ENCODE measurements around the gene ANTKMT. TPM values are rescaled to one million over a fixed set of nuclear protein-coding genes. Genes with fewer than 3 reads are reported as not detected.
A peak's percentile ranks its signal among the peaks of the same experiment; 100 is the strongest.

The ANTKMT gene
- total and polyA plus RNA-seq, 2 of the 4 experiments (the other 2 are of a cell fraction) = 7.3 to 16.2 TPM

- Histone ChIP-seq H3K23ac (ENCODE audit: low read depth, low read length) (peak overlapping the region; percentile 53; the same call in 1 of the 2 replicates), H3K9me1 (ENCODE audit: insufficient read depth, low read length) (peaks cover 15% of the 10 kb centered on the region), H3K36me3 (ENCODE audit: control insufficient read depth, insufficient read depth, low read length) (peaks cover 27% of the 10 kb centered on the region), H3K4ac (ENCODE audit: low read depth, low read length) (peak overlapping the region; percentile 83; the same call in 1 of the 2 replicates), H3K27ac (ENCODE audit: insufficient read depth, low read length) (peak overlapping the region; percentile 82), H2AK5ac (ENCODE audit: low read depth, low read length) (no peak overlapping the region), H4K8ac (ENCODE audit: low read depth in 2 of 2, low read length in 2 of 2) (peak overlapping the region; percentile 74 to 86; a peak in 2 of 4 replicates), H3K14ac (replicated peaks; ENCODE audit: low read depth, low read length) (peak overlapping the region; percentile 76), H3K4me2 (ENCODE audit: low read depth, low read length) (peak overlapping the region; percentile 98), H2BK15ac (ENCODE audit: low read depth, low read length) (no peak overlapping the region), H2AK9ac (replicated peaks; ENCODE audit: low read depth, low read length, poor library complexity) (peak overlapping the region; percentile 95), H2BK20ac (ENCODE audit: low read depth, low read length) (no peak overlapping the region), H2BK120ac (ENCODE audit: low read depth, low read length) (no peak overlapping the region), H4K20me1 (ENCODE audit: insufficient read depth, low read length) (peaks cover 34% of the 10 kb centered on the region), H2AFZ (replicated peaks; ENCODE audit: low read length, poor library complexity) (peak overlapping the region; percentile 93), H2BK5ac (ENCODE audit: low read depth, low read length, poor library complexity, severe bottlenecking) (peak overlapping the region; percentile 74), H3K27me3 (ENCODE audit: control insufficient read depth, insufficient read depth, low read length) (no peaks in the 10 kb centered on the region), H3K4me3 (ENCODE audit: insufficient read depth, low read depth, low read length) (peak overlapping the region; percentile 96), H3K56ac (ENCODE audit: extremely low read depth, insufficient read depth, low read length) (no peak overlapping the region), H3K9ac (ENCODE audit: low read depth, low read length) (peak overlapping the region; percentile 80), H3K18ac (ENCODE audit: low read depth, low read length) (no peak overlapping the region), H4K5ac (ENCODE audit: low read depth, low read length) (peak overlapping the region; percentile 54; the same call in 1 of the 2 replicates), H3K79me1 (ENCODE audit: low read depth in 1 of 2, low read length in 2 of 2) (peaks cover 9 to 40% of the 10 kb centered on the region in 2 experiments; a peak in 3 of 4 replicates), H3K4me1 (ENCODE audit: control insufficient read depth, insufficient read depth, low read length) (peaks cover 22% of the 10 kb centered on the region), H4K91ac (ENCODE audit: insufficient read depth, low read depth, low read length) (no peak overlapping the region), H3K9me3 (ENCODE audit: control insufficient read depth, insufficient read depth, low read length) (no peaks in the 10 kb centered on the region)
- intact Hi-C loops (cut with micrococcal nuclease) (no loop called here), in situ Hi-C loops (cut with MboI; ENCODE audit: low sequenced_read_pairs) (no loop called here), dilution Hi-C loops (cut with HindIII; ENCODE audit: low sequenced_read_pairs, unreplicated experiment) (no loop called here)
- WGBS, 2 experiments (ENCODE audit: extremely low coverage in 2 of 2, insufficient read length in 1 of 2) = 1% methylated on average over 24 of the region's 38 CpGs; no CpG with 5 or more reads in 1 of the 2 experiments
- no TSS peak for BruUV-seq (replicated peaks)
- POLR2A ChIA-PET (ENCODE audit: unreplicated experiment) = no interaction called here
- no peak for DNase-seq
- CTCF ChIA-PET = no interaction called here
- peak; percentile 2 for ATAC-seq (ENCODE audit: low read depth)
- TF ChIP-seq RAD21 (IDR thresholded peaks at IDR 0.05; ENCODE audit: low read length) (no peak), SMC3 (IDR thresholded peaks at IDR 0.05; ENCODE audit: low read depth, low read length) (no peak), MXI1 (IDR thresholded peaks at IDR 0.05; ENCODE audit: borderline replicate concordance, low read depth, low read length) (no peak), MAFK (IDR thresholded peaks at IDR 0.05; ENCODE audit: low read depth, low read length) (no peak), BHLHE40 (IDR thresholded peaks at IDR 0.05; ENCODE audit: low read depth, low read length) (no peak), USF2 (IDR thresholded peaks at IDR 0.05; ENCODE audit: low read depth, low read length) (no peak), RCOR1 (IDR thresholded peaks at IDR 0.05; ENCODE audit: insufficient replicate concordance, low read length) (no peak), POLR2A (IDR thresholded peaks at IDR 0.05; ENCODE audit: low read depth, low read length) (no peak), CTCF (conservative IDR thresholded peaks at IDR 0.05; ENCODE audit: low read depth, low read length) (no peak), RFX5 (IDR thresholded peaks at IDR 0.05; ENCODE audit: low read depth, low read length) (no peak), CHD1 (IDR thresholded peaks at IDR 0.05; ENCODE audit: low read depth, low read length) (no peak), FOS (IDR thresholded peaks at IDR 0.05; ENCODE audit: low read depth, low read length) (no peak), CEBPB (IDR thresholded peaks at IDR 0.05; ENCODE audit: low read depth, low read length) (no peak), MAZ (IDR thresholded peaks at IDR 0.05; ENCODE audit: borderline replicate concordance, low read depth, low read length) (no peak), ELK1 (IDR thresholded peaks at IDR 0.05; ENCODE audit: borderline replicate concordance, low read depth, low read length) (no peak)
These were observed 40.4 kb upstream of the ANTKMT start for GRCh38 chr16:680625-680945.

All from IMR-90 (cell line).